LoVo (cell line): ENCODE results near the gene NRXN3.

Experiments used
- DNase-seq: peaks from one replicate; pipeline ENCODE4 v3.0.0-alpha.2; 2016; ENCODE audit warnings: low spot score

The NRXN3 gene

DNA sequence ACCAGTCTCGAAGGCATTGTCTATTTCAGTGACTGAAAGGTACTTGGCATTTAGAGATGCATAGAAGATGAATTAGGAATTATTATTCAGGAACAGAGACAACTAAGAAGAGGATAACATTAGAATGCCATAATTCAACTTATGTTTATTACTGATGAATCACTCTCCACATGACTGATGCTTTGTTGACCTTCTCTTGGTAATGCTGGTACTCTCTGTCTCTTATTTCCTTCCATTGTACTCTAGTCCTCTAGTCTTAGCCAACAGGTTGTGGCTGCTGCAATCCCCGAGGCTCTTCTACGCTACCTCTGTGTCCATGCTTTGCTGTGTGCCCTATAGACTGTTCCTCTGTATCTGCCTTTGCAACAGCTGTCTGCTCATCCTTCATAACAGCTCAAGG lies 652.9 kb downstream of the NRXN3 start:
- no peak for DNase-seq

GRCh38 chr14:78823516-78823915 lies 653.3 kb downstream of the NRXN3 start:
- no peak for DNase-seq

GRCh38 chr14:78829274-78829673 lies 659.1 kb downstream of the NRXN3 start:
- DNase-seq: no peak

- DNase-seq: no peak
These were observed 664.7 kb downstream of the NRXN3 start for GRCh38 chr14:78834766-78835451.

- no peak for DNase-seq
These were observed 665.7 kb downstream of the NRXN3 start for GRCh38 chr14:78835909-78836308.

DNA sequence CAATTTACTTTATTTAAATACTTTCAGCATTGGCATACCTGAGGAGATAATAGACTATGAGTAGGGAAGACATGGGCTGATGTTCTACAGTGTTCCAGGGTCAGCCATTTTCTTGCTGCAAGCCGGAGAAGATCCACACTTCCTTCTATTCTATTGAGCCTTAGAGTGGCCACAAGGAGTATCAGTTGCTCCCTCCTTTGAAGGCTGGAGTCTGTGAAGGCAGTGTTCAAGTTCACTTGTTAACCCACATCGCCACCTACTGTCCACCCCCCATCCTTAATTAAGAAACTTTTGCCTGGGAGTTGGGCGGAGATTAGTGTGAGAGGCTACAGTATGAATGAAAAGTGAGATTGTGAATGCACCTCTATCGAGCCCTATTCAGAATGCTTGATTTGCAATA lies 666.6 kb downstream of the NRXN3 start:
- peak; percentile 29 for DNase-seq

DNA sequence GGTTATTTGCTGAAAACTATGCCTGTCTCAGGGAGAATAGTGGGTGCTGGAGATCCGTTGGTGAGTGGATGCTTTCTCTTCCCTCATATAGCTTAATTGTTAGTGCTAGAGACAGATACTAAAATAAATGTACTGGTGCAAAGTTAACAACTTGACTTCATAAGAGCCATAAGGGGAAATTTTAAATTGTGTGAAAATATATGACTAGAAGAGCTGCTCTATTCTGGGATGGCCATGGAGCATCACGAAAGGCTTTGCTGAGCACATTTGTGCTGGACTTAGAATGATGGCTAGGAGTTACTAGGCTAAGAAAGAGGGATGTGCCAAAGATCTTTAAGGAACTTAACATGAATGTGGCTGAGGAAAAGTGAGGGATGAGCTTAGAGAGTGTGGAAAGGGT lies 668.8 kb downstream of the NRXN3 start:
- no peak for DNase-seq

DNA sequence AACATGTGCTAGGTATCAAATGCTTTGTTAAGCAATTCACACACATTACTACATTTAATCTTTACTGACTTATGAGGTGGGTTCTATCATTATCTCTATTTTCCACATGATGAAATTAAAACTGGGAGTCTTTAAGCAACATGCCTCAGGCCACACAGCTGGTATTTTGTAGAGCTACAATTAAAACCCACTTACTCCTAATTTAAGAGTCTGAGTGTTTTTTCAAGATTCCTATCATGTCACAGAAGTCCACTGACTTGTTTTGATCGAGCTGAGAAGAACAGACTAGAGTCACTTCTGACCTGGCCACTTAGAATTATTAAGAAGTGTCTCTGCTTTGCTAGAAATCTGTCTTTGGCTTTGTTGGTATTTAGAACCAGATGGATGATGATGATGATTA lies 670.7 kb downstream of the NRXN3 start:
- DNase-seq: no peak

GRCh38 chr14:78847801-78848200 lies 677.6 kb downstream of the NRXN3 start:
- no peak for DNase-seq

- DNase-seq: peak; percentile 67
These were observed 678.2 kb downstream of the NRXN3 start for GRCh38 chr14:78848234-78848820.

- no peak for DNase-seq
These were observed 679.8 kb downstream of the NRXN3 start for GRCh38 chr14:78849952-78850351.

GRCh38 chr14:78851189-78851588 lies 681.0 kb downstream of the NRXN3 start:
- DNase-seq: no peak

- DNase-seq: no peak
These were observed 681.9 kb downstream of the NRXN3 start for GRCh38 chr14:78852040-78852439.

DNA sequence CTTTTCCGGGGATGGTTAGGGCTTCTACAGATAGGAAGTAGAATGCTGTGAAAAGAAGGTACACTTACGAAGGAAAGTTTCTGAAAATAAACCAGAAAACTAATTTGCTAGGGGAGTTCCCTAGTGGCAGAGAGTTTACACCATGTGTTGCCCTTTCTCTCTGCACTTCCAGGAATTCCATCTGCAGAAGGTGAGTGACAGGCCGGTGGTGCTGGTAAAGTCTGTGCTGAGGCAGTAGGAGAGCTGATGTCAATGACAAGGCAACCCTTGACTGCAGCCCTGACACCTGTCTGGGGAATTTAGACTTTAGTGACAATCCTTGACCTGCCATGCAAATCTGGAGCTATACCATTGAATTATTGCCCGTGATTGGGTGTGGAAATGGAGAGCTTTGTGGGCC lies 687.8 kb downstream of the NRXN3 start:
- DNase-seq: no peak

GRCh38 chr14:78863143-78863542 lies 693.0 kb downstream of the NRXN3 start:
- peak; percentile 48 for DNase-seq

DNA sequence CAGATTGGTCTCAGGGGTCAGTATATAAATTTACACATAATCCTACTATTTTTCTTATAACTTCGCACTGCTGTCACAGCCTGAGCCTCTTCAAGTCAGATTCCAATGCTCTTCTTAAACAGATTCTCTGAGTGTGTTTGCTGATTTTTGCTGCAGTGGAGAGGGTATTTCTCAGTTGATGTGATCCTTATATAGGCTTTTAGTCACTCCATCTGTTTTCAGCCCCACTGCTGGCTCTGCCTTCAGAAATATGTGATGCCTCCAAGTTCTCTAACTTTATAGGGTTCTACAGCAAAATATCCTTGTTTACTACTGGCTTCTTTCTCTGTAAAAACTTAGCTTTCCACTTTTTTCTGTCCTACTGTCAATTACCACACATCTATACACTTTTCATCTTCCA lies 702.7 kb downstream of the NRXN3 start:
- no peak for DNase-seq

DNA sequence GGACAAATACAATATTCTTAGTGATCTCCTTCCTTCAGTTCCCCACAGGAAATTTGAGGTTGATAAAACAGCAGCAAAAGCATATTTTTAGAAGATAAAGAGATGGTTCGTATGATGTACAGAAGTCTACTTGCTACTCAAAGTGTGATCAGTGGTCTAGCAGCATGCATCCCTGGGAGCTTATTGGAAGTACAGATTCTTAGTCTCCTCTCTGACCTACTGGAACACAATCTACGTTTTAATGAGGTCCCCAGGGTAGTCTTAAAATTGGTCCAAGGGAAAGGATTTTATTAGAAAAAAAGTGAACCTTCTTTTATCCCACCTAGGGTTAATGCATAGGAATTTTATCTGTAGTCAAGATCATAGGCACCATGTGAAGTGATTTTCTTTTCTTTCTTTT lies 703.4 kb downstream of the NRXN3 start:
- no peak for DNase-seq

DNA sequence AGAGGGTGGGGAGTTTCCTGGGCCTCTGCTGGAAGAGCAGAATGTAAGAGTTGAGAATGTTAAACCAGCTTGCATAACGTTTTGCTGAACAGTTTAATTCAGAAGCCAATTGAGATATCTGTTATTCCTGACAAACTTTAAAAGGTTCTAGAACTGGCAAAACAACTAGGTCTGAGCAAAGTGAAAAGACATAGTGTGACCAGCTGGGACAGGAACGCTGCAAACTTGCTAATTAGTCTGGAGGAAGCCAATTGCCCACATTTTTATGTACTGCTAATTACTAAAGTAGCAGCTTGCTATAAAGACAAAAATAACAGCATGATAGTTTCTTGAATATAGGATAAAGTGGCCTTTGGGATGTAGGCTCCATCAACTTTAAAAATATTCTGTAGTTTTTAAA lies 704.9 kb downstream of the NRXN3 start:
- no peak for DNase-seq

- no peak for DNase-seq
These were observed 715.7 kb downstream of the NRXN3 start for GRCh38 chr14:78885884-78886283.

DNA sequence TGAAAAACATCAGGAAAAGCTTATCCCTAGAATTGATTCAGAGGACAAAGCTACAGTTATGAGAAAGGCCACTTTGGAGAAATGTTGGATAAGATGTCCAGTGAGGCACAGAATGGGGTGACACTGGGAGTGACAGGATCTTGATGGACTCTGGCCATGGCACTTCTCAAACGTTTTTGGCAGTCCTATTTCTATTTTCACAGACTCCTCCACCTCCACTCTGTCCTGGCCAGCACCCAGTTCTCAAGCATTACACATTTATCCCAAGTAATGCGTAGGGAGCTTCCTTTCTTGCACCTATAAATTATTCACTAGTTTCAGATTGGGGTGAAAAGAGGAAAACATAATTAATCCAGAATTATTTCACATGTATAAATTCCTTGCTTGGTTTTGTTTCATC lies 727.3 kb downstream of the NRXN3 start:
- DNase-seq: no peak

DNA sequence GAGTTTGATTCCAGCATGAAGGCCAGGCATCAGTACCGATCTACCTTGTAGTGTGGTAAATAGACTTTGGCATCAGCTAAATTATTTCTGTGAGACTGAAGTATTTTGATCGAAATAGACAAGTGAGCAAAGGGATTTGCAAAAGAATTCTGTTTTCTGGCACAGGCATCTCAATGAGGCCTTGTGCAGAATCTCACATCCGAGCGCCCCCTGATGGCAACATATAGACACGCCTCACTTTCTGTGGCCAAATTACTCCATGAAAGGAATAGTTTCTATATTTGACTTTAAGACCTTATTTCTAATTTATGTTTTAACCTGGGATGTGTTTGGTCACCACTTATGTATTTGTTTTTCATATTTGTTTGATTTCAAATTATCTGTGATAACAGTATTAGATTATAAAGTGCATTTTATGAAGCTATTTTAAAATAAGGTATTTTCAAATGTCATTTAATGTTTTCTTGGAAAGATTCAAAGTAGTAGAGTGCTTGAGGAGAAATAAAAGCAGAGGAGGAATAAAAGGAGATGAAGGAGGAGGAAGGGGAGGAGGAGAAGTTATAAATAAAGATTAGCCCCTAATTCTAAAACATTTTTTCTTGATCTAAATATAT lies 731.9 kb downstream of the NRXN3 start:
- no peak for DNase-seq

DNA sequence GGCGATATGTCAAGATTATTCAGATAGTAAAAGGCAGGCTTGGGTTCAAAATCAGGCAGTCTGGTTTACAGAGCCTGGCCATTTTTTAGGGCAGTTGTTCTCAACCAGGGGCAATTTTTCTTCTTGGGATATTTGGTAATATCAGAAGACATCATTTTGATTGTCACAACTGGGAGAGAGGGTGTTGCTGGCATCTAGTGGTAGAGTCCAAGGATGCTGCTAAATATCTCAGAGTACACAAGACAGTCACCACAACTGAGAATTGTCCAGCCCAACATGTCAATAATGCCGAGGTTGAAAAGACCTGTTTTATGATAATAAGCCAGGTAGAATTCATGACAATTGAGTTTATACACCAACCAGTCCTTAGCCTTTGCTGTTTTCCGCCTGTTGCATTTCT lies 733.9 kb downstream of the NRXN3 start:
- DNase-seq: no peak

GRCh38 chr14:78917462-78917861 lies 747.3 kb downstream of the NRXN3 start:
- no peak for DNase-seq

GRCh38 chr14:78921856-78922255 lies 751.7 kb downstream of the NRXN3 start:
- DNase-seq: no peak
